ENCODE results near the gene SSU72.
A peak's percentile ranks its signal among the peaks of the same experiment; 100 is the strongest.
"Not testable (repeated sequence)": the region's sequence is repeated elsewhere in the genome, so short reads cannot be mapped to it uniquely, and the experiment has no call there.

SSU72 gene

DNA sequence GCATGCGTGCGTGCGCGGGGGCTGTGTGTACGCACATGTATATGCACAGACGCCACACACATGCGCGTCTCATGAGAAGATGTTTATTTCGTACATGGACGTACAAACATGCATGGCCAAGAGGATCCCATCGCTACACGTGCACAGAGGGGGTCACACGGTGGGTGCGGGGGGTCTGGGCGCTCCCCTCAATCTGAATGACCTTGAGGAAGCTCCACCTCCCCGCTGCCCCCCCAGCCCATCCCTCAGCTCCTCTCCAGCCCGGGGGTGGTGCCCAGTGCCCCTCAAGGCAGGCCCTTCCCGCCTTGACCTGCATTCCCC lies 35.7 kb downstream of the SSU72 start:
- H3K27ac ChIP-seq (ENCODE audit: low read depth, low read length) = no peak overlapping the region

DNA sequence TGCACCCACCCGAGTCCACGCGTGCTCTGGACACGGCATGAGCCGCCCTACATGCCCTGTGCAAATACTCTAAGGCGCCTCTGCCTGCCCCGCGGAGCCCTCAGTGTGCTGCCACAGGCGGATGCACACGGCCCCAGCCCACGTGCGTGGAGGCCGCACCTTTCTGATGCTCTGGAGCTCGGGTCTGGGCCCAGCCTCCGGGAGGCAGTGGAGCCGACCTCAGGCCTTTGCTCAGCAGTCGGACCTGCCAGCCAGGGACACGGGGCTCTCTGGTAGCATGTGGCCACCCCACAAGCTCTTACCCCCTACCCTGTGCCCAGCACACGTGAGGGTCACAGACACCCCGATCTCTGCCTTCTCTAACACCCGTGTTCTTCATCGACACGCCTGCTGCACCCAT lies 36.3 kb downstream of the SSU72 start:
- H3K4me1 ChIP-seq (ENCODE audit: control insufficient read depth, insufficient read depth, low read length) = peaks cover 6% of the 10 kb centered on the region
- H3K27ac ChIP-seq (ENCODE audit: low read depth, low read length) = no peak overlapping the region
- H3K27me3 ChIP-seq (ENCODE audit: control insufficient read depth, insufficient read depth, low read length) = no peaks in the 10 kb centered on the region
- no peak overlapping the region for H3K4me3 ChIP-seq (ENCODE audit: low read length)
- no peak overlapping the region for H3K9ac ChIP-seq (ENCODE audit: low read length)
- H3K36me3 ChIP-seq (ENCODE audit: control insufficient read depth, insufficient read depth, low read length) = peaks cover 4% of the 10 kb centered on the region

More for the DNA sequence above, 35.7 kb downstream of the SSU72 start:
- H3K9ac ChIP-seq (ENCODE audit: low read length) = no peak overlapping the region
- no peaks in the 10 kb centered on the region for H3K27me3 ChIP-seq (ENCODE audit: control insufficient read depth, insufficient read depth, low read length)
- H3K4me3 ChIP-seq (ENCODE audit: low read length) = peak overlapping the region; percentile 68
- peaks cover 6% of the 10 kb centered on the region for H3K4me1 ChIP-seq (ENCODE audit: control insufficient read depth, insufficient read depth, low read length)
- H3K36me3 ChIP-seq (ENCODE audit: control insufficient read depth, insufficient read depth, low read length) = peaks cover 4% of the 10 kb centered on the region

DNA sequence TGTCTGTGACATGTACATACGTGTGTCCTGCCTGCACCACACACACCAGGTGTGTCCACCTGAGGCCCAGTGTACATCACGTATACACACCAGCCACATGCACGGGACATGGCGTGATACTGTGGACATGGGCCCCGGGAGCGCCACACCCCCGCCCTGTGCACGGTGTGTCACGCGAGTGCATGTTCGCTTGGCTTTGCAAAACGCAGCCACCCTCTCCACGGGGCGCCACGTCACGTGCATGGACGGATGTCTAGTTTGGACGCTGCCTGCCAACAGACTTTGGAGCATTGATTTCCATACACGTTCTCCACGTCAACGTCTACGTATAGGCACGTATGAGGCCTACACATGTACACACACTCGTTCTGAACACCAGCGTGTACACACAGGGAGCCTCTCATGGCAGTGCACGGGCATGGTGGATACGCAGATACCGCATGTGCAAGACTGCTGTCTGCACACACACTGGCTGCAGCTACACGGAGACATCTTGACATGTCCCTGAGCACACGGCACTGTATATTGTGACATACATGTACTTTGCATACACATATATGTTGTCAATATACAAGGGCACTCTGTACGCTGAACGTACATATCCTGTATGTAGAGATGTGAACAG lies 36.9 kb downstream of the SSU72 start:
- Histone ChIP-seq H3K27ac (ENCODE audit: low read depth, low read length) (no peak overlapping the region), H3K9ac (ENCODE audit: low read length) (no peak overlapping the region), H3K27me3 (ENCODE audit: control insufficient read depth, insufficient read depth, low read length) (no peaks in the 10 kb centered on the region), H3K36me3 (ENCODE audit: control insufficient read depth, insufficient read depth, low read length) (peaks cover 4% of the 10 kb centered on the region), H3K4me3 (ENCODE audit: low read length) (no peak overlapping the region), H3K4me1 (ENCODE audit: control insufficient read depth, insufficient read depth, low read length) (peaks cover 6% of the 10 kb centered on the region)

DNA sequence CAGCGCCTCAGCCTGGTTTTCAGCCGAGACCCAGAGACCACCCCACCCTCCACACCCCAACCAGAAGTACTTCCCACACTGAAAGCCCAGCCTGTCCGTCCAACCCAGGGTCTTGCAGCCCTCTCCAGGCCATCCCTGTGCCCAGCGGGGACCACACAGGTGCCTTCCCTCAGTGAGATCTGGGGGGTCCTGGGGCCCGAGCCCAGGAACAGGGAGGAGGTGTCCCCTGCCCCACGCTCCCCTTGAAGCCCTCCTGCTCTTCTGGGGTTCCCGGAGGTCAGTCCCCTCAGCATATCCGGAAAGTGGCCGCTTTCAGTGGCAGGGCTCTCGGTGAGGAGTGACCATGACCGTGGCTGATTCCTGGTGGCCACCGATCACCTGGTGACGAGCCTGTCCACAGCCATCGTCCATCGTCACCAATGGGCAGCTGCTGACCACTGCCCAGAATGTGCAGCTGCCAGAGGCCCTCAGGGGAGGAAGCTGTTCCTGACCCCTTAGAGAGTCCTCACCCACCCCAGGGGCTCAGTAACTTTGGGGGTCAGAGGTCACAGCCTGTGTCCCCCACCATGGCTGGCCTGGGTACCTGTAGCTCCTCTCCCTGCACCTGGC lies 37.6 kb downstream of the SSU72 start:
- Histone ChIP-seq H3K27ac (ENCODE audit: low read depth, low read length) (no peak overlapping the region), H3K9ac (ENCODE audit: low read length) (no peak overlapping the region), H3K27me3 (ENCODE audit: control insufficient read depth, insufficient read depth, low read length) (no peaks in the 10 kb centered on the region), H3K36me3 (ENCODE audit: control insufficient read depth, insufficient read depth, low read length) (peaks cover 4% of the 10 kb centered on the region), H3K4me1 (ENCODE audit: control insufficient read depth, insufficient read depth, low read length) (peaks cover 6% of the 10 kb centered on the region), H3K4me3 (ENCODE audit: low read length) (no peak overlapping the region)

DNA sequence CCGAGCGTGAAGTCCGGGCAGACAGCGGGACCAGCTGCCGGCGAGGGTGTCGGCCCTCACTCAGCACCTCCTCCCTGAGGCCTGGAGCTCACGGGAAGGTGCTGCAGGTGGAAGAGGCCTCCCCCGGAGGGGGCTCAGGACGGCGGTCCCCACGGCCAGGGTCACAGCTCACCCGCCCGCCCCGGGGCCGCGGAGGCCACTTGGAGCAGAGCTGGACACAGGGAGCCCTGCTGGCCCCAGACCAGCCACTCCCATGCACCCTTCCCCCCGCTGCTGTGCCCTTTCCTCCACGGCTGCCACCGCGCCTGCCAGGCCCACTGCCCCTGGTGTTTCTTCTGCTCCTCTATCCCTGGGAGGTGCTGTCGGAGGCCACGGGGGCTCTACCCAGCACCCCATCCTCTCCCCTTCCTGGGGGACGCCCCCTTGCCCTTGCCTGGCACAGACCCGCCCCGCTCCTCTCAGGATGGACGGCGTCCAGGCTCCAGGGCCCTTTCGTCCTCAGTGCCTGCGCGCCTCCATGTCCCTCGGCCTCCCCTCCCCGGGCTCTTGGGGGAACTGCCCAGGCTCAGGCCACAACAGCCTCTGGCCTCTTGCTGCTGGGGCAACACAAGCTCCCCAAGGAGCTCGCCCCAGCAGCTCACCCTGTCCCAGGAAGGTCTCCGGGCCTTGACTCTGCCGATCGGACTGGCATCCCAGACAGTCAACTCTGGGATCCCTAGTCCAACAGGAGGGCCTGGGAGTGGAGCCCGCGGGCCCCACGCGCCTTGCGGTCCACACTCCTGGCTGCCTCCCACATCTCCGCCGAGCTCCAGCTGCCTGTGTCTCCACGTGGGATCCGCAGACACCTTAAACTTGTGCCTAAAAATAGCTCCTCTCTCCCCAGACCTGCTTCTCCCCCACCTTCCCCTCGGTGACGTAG lies 38.4 kb downstream of the SSU72 start:
- Histone ChIP-seq H3K27ac (ENCODE audit: low read depth, low read length) (no peak overlapping the region), H3K36me3 (ENCODE audit: control insufficient read depth, insufficient read depth, low read length) (no peaks in the 10 kb centered on the region), H3K9ac (ENCODE audit: low read length) (no peak overlapping the region), H3K27me3 (ENCODE audit: control insufficient read depth, insufficient read depth, low read length) (no peaks in the 10 kb centered on the region), H3K4me1 (ENCODE audit: control insufficient read depth, insufficient read depth, low read length) (peaks cover 6% of the 10 kb centered on the region), H3K4me3 (ENCODE audit: low read length) (no peak overlapping the region)

DNA sequence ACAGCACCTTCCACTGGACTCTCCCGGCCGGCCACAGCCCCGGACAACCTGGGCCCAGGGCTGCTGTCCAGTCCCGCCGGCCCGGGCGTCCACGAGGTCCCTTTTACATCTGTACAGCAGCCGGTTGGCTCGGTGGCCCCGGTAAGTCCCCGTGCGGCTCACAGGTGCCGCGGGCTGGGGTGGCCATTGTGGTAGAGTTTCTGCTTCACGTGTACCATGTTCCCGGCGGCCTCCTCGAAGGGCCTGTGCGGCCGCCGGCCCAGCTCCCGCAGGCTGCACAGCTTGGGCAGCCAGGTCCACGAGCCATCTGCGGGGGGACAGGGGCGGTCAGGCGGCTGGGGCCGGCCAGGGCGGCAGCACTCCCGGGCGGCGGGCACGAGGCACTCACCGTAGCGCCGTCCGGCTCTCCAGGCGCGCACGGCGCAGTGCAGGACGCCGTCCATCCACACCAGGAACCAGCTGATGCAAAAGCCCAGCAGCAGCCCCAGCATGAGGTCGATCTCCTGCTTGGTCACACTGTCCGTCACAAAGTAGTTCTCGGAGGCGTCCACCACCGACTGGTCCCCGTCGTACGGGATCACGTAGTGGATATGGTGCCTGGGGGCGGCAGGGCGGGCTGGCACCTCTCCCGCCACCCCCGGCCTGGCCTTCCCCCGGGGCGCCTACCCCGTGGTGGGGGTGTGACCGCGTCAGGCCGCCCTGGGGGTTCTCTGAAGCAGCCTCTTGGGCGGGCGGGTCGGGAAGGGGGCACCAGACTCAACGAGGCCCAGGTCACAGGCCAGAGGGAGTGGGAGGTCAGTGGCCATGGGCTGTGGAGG lies 39.3 kb downstream of the SSU72 start:
- peaks cover 2% of the 10 kb centered on the region for H3K4me1 ChIP-seq (ENCODE audit: control insufficient read depth, insufficient read depth, low read length)
- no peak overlapping the region for H3K27ac ChIP-seq (ENCODE audit: low read depth, low read length)
- no peak overlapping the region for H3K9ac ChIP-seq (ENCODE audit: low read length)
- no peaks in the 10 kb centered on the region for H3K36me3 ChIP-seq (ENCODE audit: control insufficient read depth, insufficient read depth, low read length)
- H3K4me3 ChIP-seq (ENCODE audit: low read length) = no peak overlapping the region
- no peaks in the 10 kb centered on the region for H3K27me3 ChIP-seq (ENCODE audit: control insufficient read depth, insufficient read depth, low read length)

DNA sequence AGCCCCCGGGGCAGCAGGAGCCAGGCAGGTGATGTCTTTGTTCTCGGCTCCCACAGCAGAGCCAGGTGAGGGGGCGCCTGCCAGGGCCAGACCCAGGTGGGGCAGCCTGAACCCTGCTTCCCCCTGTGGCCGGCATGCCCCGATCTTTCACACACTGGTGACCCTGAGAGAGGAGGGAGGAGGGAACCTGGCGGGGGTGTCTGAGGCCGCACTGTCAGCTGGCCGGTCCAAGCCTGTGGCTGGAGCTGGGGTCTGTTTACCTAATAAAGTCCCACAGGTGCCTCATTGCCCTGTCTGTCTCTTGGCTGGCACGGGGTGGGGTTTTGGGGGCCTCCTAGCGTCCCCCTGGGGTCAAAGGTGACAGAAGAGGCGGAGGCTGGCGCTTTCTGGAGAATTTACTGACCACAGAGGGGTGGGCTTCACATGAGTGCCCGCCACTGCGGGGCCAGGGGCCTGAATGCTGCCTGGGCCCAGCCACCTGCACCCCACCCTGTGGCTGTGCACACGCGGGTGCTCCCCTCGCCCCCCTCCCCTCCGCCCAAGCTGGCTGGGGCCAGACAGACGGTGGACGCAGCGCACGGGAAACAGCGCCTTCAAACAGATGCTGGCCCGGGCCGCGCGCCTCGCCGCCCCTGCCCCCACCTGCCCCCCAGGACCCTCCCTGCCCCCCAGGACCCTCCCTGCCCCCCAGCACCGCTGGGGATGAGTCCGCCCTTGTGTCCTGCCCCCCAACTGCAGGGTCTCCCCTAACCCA lies 40.1 kb downstream of the SSU72 start:
- no peak overlapping the region for H3K4me3 ChIP-seq (ENCODE audit: low read length)
- peaks cover 2% of the 10 kb centered on the region for H3K4me1 ChIP-seq (ENCODE audit: control insufficient read depth, insufficient read depth, low read length)
- H3K27me3 ChIP-seq (ENCODE audit: control insufficient read depth, insufficient read depth, low read length) = no peaks in the 10 kb centered on the region
- H3K27ac ChIP-seq (ENCODE audit: low read depth, low read length) = no peak overlapping the region
- H3K9ac ChIP-seq (ENCODE audit: low read length) = no peak overlapping the region
- no peaks in the 10 kb centered on the region for H3K36me3 ChIP-seq (ENCODE audit: control insufficient read depth, insufficient read depth, low read length)

DNA sequence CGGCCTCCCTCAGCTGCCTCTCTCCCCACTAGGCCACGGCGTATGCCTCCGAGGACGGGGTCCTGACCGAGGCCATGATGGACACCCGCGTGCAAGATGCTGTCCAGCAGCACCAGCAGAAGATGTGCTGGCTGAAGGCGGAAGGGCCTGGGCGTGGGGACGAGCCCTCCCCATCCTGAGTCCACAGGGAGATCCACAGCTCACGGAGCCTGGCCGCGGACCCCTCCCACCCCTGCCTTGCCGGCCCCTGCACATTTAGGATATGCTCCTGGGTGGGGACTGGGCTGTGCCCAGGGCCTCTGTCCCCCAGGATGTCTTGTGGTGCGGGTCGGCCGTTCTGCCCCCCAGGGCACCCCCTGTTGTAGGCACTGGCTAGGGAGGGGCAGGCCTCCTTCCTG lies 40.8 kb downstream of the SSU72 start:
- H3K4me1 ChIP-seq (ENCODE audit: control insufficient read depth, insufficient read depth, low read length); H3K36me3 ChIP-seq (ENCODE audit: control insufficient read depth, insufficient read depth, low read length); H3K27me3 ChIP-seq (ENCODE audit: control insufficient read depth, insufficient read depth, low read length); H3K27ac ChIP-seq (ENCODE audit: low read depth, low read length); H3K4me3 ChIP-seq (ENCODE audit: low read length); H3K9ac ChIP-seq (ENCODE audit: low read length): not testable (repeated sequence)

DNA sequence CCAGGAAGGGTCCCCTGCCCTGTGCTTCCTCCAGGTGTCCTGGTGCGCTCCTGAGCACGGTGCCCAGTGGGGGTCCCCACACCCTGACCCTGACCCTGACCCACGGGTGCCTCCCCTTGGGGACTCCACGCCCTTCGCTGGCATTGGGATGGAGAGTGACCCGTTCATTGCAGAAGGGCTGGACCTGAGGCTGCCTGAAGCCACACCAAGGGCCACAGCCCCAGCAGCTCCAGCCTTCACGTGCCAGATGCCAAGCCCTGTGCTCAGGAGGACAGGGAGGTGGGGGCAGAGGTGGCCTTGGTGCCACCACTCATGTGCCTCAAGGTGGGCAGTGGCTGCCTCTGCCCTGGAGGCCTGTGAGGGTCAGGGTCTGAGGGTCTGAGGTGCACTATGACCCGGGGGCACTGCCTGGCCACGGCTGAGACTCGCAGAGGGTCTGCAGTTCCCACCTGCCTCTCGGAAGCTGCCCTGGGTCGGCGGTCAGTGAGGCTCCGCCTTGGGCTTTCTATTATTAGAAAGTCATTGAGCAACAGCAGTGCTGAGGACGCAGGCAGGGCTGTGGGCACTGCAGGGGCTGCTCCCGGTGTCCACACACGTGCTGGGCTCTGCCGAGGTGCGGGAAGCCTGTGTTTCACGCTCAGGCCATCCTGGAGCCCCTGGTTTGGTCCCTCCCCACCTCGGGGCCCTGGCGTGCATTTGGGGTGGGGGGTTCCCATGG lies 41.3 kb downstream of the SSU72 start:
- H3K4me1 ChIP-seq (ENCODE audit: control insufficient read depth, insufficient read depth, low read length); H3K27ac ChIP-seq (ENCODE audit: low read depth, low read length); H3K4me3 ChIP-seq (ENCODE audit: low read length); H3K27me3 ChIP-seq (ENCODE audit: control insufficient read depth, insufficient read depth, low read length); H3K36me3 ChIP-seq (ENCODE audit: control insufficient read depth, insufficient read depth, low read length); H3K9ac ChIP-seq (ENCODE audit: low read length): not testable (repeated sequence)

DNA sequence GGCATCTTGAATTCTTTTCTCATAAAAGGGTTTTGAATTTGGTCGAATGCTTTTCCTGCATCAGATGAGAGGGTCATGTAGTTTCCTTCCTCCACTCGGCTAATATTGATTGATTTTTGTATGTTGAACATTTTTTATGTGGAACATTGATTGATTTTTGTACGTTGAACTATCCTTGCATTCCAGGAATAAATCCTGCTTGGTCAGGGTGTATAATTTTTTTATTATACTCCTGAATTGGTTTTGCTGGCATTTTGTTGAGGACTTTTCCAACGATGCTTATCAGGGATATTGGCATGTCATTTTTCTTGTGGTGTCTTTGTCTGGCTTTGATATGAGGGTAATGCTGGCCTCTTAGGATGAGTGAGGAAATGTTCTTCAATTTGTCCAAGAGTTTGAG lies 42.7 kb downstream of the SSU72 start:
- Histone ChIP-seq H3K36me3 (ENCODE audit: control insufficient read depth, insufficient read depth, low read length) (peaks cover 2% of the 10 kb centered on the region), H3K9ac (ENCODE audit: low read length) (no peak overlapping the region), H3K4me3 (ENCODE audit: low read length) (no peak overlapping the region), H3K27ac (ENCODE audit: low read depth, low read length) (no peak overlapping the region), H3K27me3 (ENCODE audit: control insufficient read depth, insufficient read depth, low read length) (no peaks in the 10 kb centered on the region), H3K4me1 (ENCODE audit: control insufficient read depth, insufficient read depth, low read length) (no peaks in the 10 kb centered on the region)

DNA sequence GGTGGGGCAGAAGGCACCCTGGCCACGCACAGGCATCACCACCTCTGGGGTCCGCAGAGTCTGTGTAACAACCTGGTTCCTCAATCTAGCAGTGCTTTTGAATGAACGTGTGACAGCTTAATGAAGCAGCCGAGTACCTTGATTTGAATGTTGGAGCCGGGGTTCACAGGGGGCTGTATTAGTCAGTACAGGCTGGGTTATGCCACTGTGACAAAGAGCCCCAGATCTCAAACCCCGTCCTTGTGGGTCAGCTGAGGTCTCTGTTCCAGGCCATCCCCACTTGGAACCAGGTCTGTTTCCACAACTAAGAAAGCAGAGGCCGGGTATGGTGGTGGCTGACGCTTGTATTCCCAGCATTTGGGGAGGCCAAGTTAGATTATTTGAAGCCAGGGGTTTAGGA lies 44.7 kb downstream of the SSU72 start:
- Histone ChIP-seq H3K4me1 (ENCODE audit: control insufficient read depth, insufficient read depth, low read length) (no peaks in the 10 kb centered on the region), H3K4me3 (ENCODE audit: low read length) (no peak overlapping the region), H3K9ac (ENCODE audit: low read length) (no peak overlapping the region), H3K27ac (ENCODE audit: low read depth, low read length) (no peak overlapping the region), H3K27me3 (ENCODE audit: control insufficient read depth, insufficient read depth, low read length) (no peaks in the 10 kb centered on the region), H3K36me3 (ENCODE audit: control insufficient read depth, insufficient read depth, low read length) (peaks cover 2% of the 10 kb centered on the region)
